ENCODE data around the gene SPOCK3. TPM values are rescaled to one million over a fixed set of nuclear protein-coding genes. Genes with fewer than 3 reads are reported as not detected.

SPOCK3 gene
- total and polyA plus RNA-seq, 10 of the 15 experiments (the other 5 are each of a cell fraction or from before 2014, with no cell fraction given) = 0.06 to 0.39 (median 0.09) TPM; not detected in 5

DNA sequence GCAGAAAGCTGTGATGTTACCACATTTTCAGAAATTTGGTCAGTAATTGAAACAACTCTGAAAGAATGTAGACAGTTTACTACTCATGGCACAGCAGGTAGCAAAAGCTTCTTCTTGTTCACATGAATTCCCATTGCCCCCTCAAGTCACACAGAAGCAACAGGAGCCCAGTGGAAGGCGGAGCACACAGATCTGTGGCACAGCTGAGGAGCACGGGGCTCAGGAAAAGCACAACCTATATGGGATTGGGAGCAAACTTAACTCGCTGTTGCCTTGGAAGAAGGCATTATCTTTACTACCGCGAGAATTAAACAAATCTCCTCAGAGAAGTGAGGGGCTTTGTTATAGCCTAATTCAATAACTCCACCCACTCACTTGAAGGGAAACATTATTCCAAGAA is 358.5 kb downstream of the SPOCK3 start:
- Histone ChIP-seq H3K79me2 (ENCODE audit: control insufficient read depth, insufficient read depth, low read length) (no peaks in the 10 kb centered on the region), H3K27me3 (replicated peaks in 1 of 2; ENCODE audit: control insufficient read depth in 2 of 2, insufficient read depth in 2 of 2, low read length in 1 of 2) (no peaks in the 10 kb centered on the region), H3K4me3 (no peak overlapping the region), H2AFZ (ENCODE audit: control insufficient read depth, low read depth, low read length) (no peak overlapping the region), H3K9me3 (replicated peaks; ENCODE audit: control insufficient read depth, insufficient read depth, low read length) (no peaks in the 10 kb centered on the region; the same call in 1 of the 3 replicates), H3K36me3 (ENCODE audit: control insufficient read depth in 2 of 2, insufficient read depth in 2 of 2, low read length in 1 of 2) (no peaks in the 10 kb centered on the region), H3K9ac (ENCODE audit: control insufficient read depth, insufficient read depth, low read length) (no peak overlapping the region), H3K4me2 (ENCODE audit: control insufficient read depth, insufficient read depth) (no peak overlapping the region), H4K20me1 (ENCODE audit: control insufficient read depth, insufficient read depth) (no peaks in the 10 kb centered on the region), H3K4me1 (ENCODE audit: control insufficient read depth, insufficient read depth, low read length) (no peaks in the 10 kb centered on the region), H3K27ac (ENCODE audit: control insufficient read depth, insufficient read depth) (no peak overlapping the region)
- ATAC-seq (no peak), FAIRE-seq (no peak), DNase-seq (ENCODE audit: low read depth, low spot score) (no peak)
- 78% methylated on average over 5 of the region's 5 CpGs for WGBS (ENCODE audit: insufficient coverage, insufficient replicate concordance, low lambda C conversion rate, missing lambda C conversion rate)
- SMC1A ChIA-PET (ENCODE audit: uncharacterized antibody, unreplicated experiment) = no interaction called here
- POLR2A ChIA-PET = no interaction called here
- in situ Hi-C loops (cut with MboI) = no loop called here
- TF ChIP-seq IKZF2 (IDR thresholded peaks at IDR 0.05) (no peak), CEBPB (IDR thresholded peaks at IDR 0.05; ENCODE audit: borderline replicate concordance in 1 of 2, low read depth in 2 of 2, low read length in 2 of 2) (no peak), SP1 (IDR thresholded peaks at IDR 0.05; ENCODE audit: low read depth, low read length) (no peak)
- RAD21 ChIA-PET (ENCODE audit: unreplicated experiment) = no interaction called here
- CTCF ChIA-PET = interaction anchor here (1.4 kb wide), 1 partner anchor 19 kb away, joined by 3 read pairs; no protein-coding TSS in a partner anchor
- no TSS peak for BruUV-seq (replicated peaks)
- intact Hi-C loops (cut with micrococcal nuclease; ENCODE audit: unreplicated experiment) = no loop called here

DNA sequence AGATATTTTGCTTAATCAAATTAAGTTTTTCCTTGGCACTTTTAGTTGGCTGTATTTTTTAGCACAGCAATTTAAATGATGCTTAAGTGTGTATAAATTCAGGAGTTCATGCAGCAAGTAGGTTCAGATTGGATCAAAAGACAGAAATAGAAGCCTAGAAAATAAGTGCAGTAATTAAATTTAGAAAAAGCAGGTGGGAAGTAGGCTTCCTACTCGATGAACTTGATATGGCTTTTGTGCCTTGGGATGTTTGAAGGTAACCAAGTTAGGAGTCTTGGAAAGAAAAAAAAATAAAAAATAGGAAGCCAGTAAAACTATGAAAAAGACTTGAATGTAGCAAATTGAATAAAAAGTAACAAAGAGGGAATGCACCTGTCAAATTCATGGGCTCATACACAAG is 372.3 kb downstream of the SPOCK3 start:
- in situ Hi-C loops (cut with MboI) (no loop called here), intact Hi-C loops (cut with micrococcal nuclease; ENCODE audit: unreplicated experiment) (no loop called here)
- no peak overlapping the region for H2AFZ ChIP-seq (ENCODE audit: control insufficient read depth, low read depth, low read length)
- H3K4me2 ChIP-seq (ENCODE audit: control insufficient read depth, insufficient read depth) = no peak overlapping the region
- ChIA-PET CTCF (no interaction called here), RAD21 (ENCODE audit: unreplicated experiment) (no interaction called here), POLR2A (no interaction called here), SMC1A (ENCODE audit: uncharacterized antibody, unreplicated experiment) (interaction anchor here (1.8 kb wide), 1 partner anchor 11 kb away, joined by 5 read pairs; no protein-coding TSS in a partner anchor)
- H3K36me3 ChIP-seq (ENCODE audit: control insufficient read depth in 2 of 2, insufficient read depth in 2 of 2, low read length in 1 of 2) = no peaks in the 10 kb centered on the region
- no peaks in the 10 kb centered on the region for H3K79me2 ChIP-seq (ENCODE audit: control insufficient read depth, insufficient read depth, low read length)
- ATAC-seq = no peak
- H3K27me3 ChIP-seq (replicated peaks in 1 of 2; ENCODE audit: control insufficient read depth in 2 of 2, insufficient read depth in 2 of 2, low read length in 1 of 2) = no peaks in the 10 kb centered on the region
- H3K4me1 ChIP-seq (ENCODE audit: control insufficient read depth, insufficient read depth, low read length) = no peaks in the 10 kb centered on the region
- H3K27ac ChIP-seq (ENCODE audit: control insufficient read depth, insufficient read depth) = no peak overlapping the region
- no peak for DNase-seq (ENCODE audit: low read depth, low spot score)
- no peak overlapping the region for H3K9ac ChIP-seq (ENCODE audit: control insufficient read depth, insufficient read depth, low read length)
- FAIRE-seq = no peak
- WGBS (ENCODE audit: insufficient coverage, insufficient replicate concordance, low lambda C conversion rate, missing lambda C conversion rate) = 25% methylated on average over 1 of the region's 1 CpG
- no peak overlapping the region for H3K4me3 ChIP-seq
- no TSS peak for BruUV-seq (replicated peaks)
- H4K20me1 ChIP-seq (ENCODE audit: control insufficient read depth, insufficient read depth) = no peaks in the 10 kb centered on the region
- no peaks in the 10 kb centered on the region for H3K9me3 ChIP-seq (replicated peaks; ENCODE audit: control insufficient read depth, insufficient read depth, low read length)
- TF ChIP-seq YY1 (IDR thresholded peaks at IDR 0.05; ENCODE audit: low read depth, low read length) (no peak), HSF1 (IDR thresholded peaks at IDR 0.05; ENCODE audit: low read depth, low read length) (no peak), PML (IDR thresholded peaks at IDR 0.05; ENCODE audit: low read length) (no peak), BHLHE40 (IDR thresholded peaks at IDR 0.05; ENCODE audit: borderline replicate concordance in 1 of 2, low read depth in 2 of 2, low read length in 1 of 2) (no peak), SMAD1 (IDR thresholded peaks at IDR 0.05; ENCODE audit: low read depth, partially characterized antibody) (no peak)
- TF ChIP-seq, protein P1, sequence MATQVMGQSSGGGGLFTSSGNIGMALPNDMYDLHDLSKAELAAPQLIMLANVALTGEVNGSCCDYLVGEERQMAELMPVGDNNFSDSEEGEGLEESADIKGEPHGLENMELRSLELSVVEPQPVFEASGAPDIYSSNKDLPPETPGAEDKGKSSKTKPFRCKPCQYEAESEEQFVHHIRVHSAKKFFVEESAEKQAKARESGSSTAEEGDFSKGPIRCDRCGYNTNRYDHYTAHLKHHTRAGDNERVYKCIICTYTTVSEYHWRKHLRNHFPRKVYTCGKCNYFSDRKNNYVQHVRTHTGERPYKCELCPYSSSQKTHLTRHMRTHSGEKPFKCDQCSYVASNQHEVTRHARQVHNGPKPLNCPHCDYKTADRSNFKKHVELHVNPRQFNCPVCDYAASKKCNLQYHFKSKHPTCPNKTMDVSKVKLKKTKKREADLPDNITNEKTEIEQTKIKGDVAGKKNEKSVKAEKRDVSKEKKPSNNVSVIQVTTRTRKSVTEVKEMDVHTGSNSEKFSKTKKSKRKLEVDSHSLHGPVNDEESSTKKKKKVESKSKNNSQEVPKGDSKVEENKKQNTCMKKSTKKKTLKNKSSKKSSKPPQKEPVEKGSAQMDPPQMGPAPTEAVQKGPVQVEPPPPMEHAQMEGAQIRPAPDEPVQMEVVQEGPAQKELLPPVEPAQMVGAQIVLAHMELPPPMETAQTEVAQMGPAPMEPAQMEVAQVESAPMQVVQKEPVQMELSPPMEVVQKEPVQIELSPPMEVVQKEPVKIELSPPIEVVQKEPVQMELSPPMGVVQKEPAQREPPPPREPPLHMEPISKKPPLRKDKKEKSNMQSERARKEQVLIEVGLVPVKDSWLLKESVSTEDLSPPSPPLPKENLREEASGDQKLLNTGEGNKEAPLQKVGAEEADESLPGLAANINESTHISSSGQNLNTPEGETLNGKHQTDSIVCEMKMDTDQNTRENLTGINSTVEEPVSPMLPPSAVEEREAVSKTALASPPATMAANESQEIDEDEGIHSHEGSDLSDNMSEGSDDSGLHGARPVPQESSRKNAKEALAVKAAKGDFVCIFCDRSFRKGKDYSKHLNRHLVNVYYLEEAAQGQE (IDR thresholded peaks at IDR 0.05; ENCODE audit: low read depth, low read length) = no peak
- TF ChIP-seq, protein P2, sequence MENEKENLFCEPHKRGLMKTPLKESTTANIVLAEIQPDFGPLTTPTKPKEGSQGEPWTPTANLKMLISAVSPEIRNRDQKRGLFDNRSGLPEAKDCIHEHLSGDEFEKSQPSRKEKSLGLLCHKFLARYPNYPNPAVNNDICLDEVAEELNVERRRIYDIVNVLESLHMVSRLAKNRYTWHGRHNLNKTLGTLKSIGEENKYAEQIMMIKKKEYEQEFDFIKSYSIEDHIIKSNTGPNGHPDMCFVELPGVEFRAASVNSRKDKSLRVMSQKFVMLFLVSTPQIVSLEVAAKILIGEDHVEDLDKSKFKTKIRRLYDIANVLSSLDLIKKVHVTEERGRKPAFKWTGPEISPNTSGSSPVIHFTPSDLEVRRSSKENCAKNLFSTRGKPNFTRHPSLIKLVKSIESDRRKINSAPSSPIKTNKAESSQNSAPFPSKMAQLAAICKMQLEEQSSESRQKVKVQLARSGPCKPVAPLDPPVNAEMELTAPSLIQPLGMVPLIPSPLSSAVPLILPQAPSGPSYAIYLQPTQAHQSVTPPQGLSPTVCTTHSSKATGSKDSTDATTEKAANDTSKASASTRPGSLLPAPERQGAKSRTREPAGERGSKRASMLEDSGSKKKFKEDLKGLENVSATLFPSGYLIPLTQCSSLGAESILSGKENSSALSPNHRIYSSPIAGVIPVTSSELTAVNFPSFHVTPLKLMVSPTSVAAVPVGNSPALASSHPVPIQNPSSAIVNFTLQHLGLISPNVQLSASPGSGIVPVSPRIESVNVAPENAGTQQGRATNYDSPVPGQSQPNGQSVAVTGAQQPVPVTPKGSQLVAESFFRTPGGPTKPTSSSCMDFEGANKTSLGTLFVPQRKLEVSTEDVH (IDR thresholded peaks at IDR 0.05; ENCODE audit: low read depth, partially characterized antibody) = no peak

Data from GM12878 (cell line).